DOHH2 (cell line): ENCODE results near the gene ADAM19.

ENCODE experiments used
- H3F3A ChIP-seq: fragments of 200-600 bp; sonication (generic), shearing (Covaris generic); 2 replicates; pipeline ENCODE4 v1.6.0; 2016; ENCODE audit warnings: antibody characterized with exemption, mild to moderate bottlenecking; ENCODE audit not compliant: control insufficient read depth, insufficient read depth
- H3K27ac ChIP-seq: fragments of 200-600 bp; sonication (generic); 2 replicates; pipeline ENCODE4 v1.5.1; 2014; ENCODE audit warnings: low read depth, mild to moderate bottlenecking, low read length, moderate library complexity
- H3K27me3 ChIP-seq: fragments of 200-600 bp; sonication (generic); 2 replicates; pipeline ENCODE4 v1.6.1; 2014; ENCODE audit warnings: mild to moderate bottlenecking, low read length, mixed read lengths; ENCODE audit not compliant: control insufficient read depth
- H3K36me3 ChIP-seq: fragments of 200-600 bp; sonication (generic); 2 replicates; pipeline ENCODE4 v1.6.1; 2014; ENCODE audit warnings: mild to moderate bottlenecking, low read length, moderate library complexity, mixed read lengths; ENCODE audit not compliant: control insufficient read depth
- H3K4me1 ChIP-seq: fragments of 200-600 bp; sonication (generic); 2 replicates; pipeline ENCODE4 v1.6.1; 2014; ENCODE audit warnings: mild to moderate bottlenecking, low read length, mixed read lengths; ENCODE audit not compliant: control insufficient read depth
- H3K4me2 ChIP-seq: fragments of 200-600 bp; sonication (generic); 2 replicates; pipeline ENCODE4 v1.6.0; 2014; ENCODE audit warnings: mild to moderate bottlenecking, low read length, moderate library complexity
- H3K4me3 ChIP-seq: fragments of 200-600 bp; sonication (generic); 2 replicates; pipeline ENCODE4 v1.5.1; 2014; ENCODE audit warnings: mild to moderate bottlenecking, low read length, mixed read lengths
- H3K79me2 ChIP-seq: fragments of 200-600 bp; sonication (generic); 2 replicates; pipeline ENCODE4 v1.6.1; 2014; ENCODE audit warnings: mild to moderate bottlenecking, low read length, mixed read lengths; ENCODE audit not compliant: control insufficient read depth
- H3K9me2 ChIP-seq: fragments of 200-600 bp; sonication (generic); replicated peaks from 2 replicates; pipeline ENCODE4 v1.6.1; 2014; ENCODE audit warnings: mild to moderate bottlenecking, low read length, mixed read lengths; ENCODE audit not compliant: control insufficient read depth
- H3K9me3 ChIP-seq: fragments of 200-600 bp; sonication (generic); 2 replicates; pipeline ENCODE4 v1.6.1; 2014; ENCODE audit warnings: antibody characterized with exemption, low read length, mixed read lengths; ENCODE audit not compliant: control insufficient read depth, insufficient read depth
- H4K20me1 ChIP-seq: fragments of 200-600 bp; sonication (generic); 2 replicates; pipeline ENCODE4 v1.6.0; 2014; ENCODE audit warnings: low read depth, mild to moderate bottlenecking, antibody characterized with exemption, low read length, moderate library complexity; ENCODE audit not compliant: control insufficient read depth, insufficient read depth
- CTCF ChIP-seq: fragments of 200-600 bp; sonication (generic); IDR thresholded peaks from one replicate; pipeline ENCODE4 v1.5.1; 2014; ENCODE audit warnings: antibody characterized with exemption, mild to moderate bottlenecking, low read depth, low read length; ENCODE audit not compliant: poor library complexity, severe bottlenecking
- EZH2phosphoT487 ChIP-seq: fragments of 200-600 bp; sonication (generic); IDR thresholded peaks from 2 replicates; pipeline ENCODE4 v1.6.1; 2017; ENCODE audit warnings: borderline replicate concordance, mild to moderate bottlenecking, antibody characterized with exemption, low read length, moderate library complexity, mixed read lengths

Gene ADAM19

GRCh38 chr5:157550663-157551062 lies 24.9 kb downstream of the ADAM19 start:
- no peak overlapping the region for H3K4me3 ChIP-seq
- H3F3A ChIP-seq = 0 out of 2 replicates have a peak, but pooled peaks cover 4% of the 10 kb centered on the region
- H3K27me3 ChIP-seq = no peaks in the 10 kb centered on the region
- peaks cover 88% of the 10 kb centered on the region for H3K4me1 ChIP-seq
- no peaks in the 10 kb centered on the region for H3K9me2 ChIP-seq
- TF ChIP-seq CTCF (no peak), EZH2phosphoT487 (no peak)
- peaks cover 100% of the 10 kb centered on the region for H3K79me2 ChIP-seq
- H3K9me3 ChIP-seq = no peaks in the 10 kb centered on the region
- peak overlapping the region; percentile 24 for H3K4me2 ChIP-seq
- no peak overlapping the region for H3K27ac ChIP-seq
- peaks cover 25% of the 10 kb centered on the region for H4K20me1 ChIP-seq
- H3K36me3 ChIP-seq = peaks cover 92% of the 10 kb centered on the region

GRCh38 chr5:157549954-157550549 lies 25.5 kb downstream of the ADAM19 start:
- Histone ChIP-seq H3K4me1 (peaks cover 88% of the 10 kb centered on the region), H4K20me1 (peaks cover 20% of the 10 kb centered on the region), H3F3A (no peaks in the 10 kb centered on the region), H3K9me3 (no peaks in the 10 kb centered on the region), H3K27me3 (no peaks in the 10 kb centered on the region), H3K36me3 (peaks cover 92% of the 10 kb centered on the region), H3K4me3 (no peak overlapping the region), H3K27ac (no peak overlapping the region), H3K9me2 (no peaks in the 10 kb centered on the region), H3K4me2 (peak overlapping the region; percentile 24), H3K79me2 (peaks cover 100% of the 10 kb centered on the region)
- no peak for TF ChIP-seq EZH2phosphoT487
- no peak for TF ChIP-seq CTCF

- Histone ChIP-seq H3F3A (no peaks in the 10 kb centered on the region), H3K9me3 (no peaks in the 10 kb centered on the region), H4K20me1 (peaks cover 15% of the 10 kb centered on the region; the same call in 1 of the 2 replicates), H3K4me3 (no peak overlapping the region), H3K9me2 (no peaks in the 10 kb centered on the region), H3K27me3 (no peaks in the 10 kb centered on the region), H3K79me2 (peaks cover 100% of the 10 kb centered on the region), H3K27ac (no peak overlapping the region), H3K4me2 (peak overlapping the region; percentile 24), H3K4me1 (peaks cover 88% of the 10 kb centered on the region), H3K36me3 (peaks cover 92% of the 10 kb centered on the region)
- TF ChIP-seq EZH2phosphoT487 (no peak), CTCF (no peak)
These were observed 26.3 kb downstream of the ADAM19 start for GRCh38 chr5:157549283-157549629.
